GM21526 (cell line): ENCODE data around the gene ASCC1.

Source experiments
- ATAC-seq: cut with Tn5 transposase; IDR thresholded peaks from one replicate; pipeline ENCODE4 v1.9.1; 2021; ENCODE audit warnings: moderate library complexity; ENCODE audit not compliant: unreplicated experiment, low FRiP score

The ASCC1 gene

GRCh38 chr10:72056932-72057751 is 158.9 kb downstream of the ASCC1 start:
- ATAC-seq = no peak

DNA sequence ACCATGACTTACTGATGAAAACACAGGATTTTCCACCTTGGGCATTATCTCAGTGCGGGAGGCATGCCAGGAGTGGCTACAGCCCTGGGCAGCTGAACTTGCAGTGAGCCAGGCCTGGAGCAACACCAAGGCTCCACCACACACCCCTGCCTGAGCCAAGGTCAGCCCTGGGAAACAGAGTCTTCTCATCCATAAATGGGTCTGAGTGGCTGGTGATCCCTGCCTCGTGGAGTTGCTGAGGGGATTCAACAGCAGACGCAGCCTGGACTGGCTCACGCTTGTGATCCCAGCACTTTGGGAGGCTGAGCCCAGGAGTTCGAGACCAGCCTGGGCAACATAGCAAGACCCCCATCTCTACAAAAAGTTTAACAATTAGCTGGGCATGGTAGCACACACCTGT is 160.0 kb downstream of the ASCC1 start:
- no peak for ATAC-seq

- ATAC-seq = no peak
Measured at GRCh38 chr10:72053690-72054089, 162.4 kb downstream of the ASCC1 start.

GRCh38 chr10:72050873-72051272 is 165.2 kb downstream of the ASCC1 start:
- ATAC-seq = no peak

GRCh38 chr10:72049969-72050781 is 165.9 kb downstream of the ASCC1 start:
- no peak for ATAC-seq

DNA sequence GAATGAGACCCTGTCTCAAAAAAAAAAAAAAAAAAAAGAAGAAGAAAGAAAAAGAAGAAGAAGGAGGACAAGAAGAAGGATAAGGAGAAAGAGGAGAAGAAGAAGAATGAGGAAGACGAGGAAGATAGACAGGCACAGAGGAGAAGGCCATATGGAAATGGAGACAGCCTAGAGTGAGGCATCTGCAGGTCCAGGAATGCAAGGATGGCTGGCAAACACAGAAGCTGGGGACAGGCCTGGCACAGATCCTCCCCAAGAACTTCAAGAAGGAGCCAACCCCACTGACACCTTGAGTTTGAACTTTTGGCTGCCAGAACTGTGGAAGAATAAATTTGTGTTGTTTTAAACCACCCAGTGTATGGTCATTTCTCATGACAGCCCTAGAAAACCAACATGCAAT is 166.6 kb downstream of the ASCC1 start:
- ATAC-seq = no peak

GRCh38 chr10:72048450-72049124 is 167.5 kb downstream of the ASCC1 start:
- ATAC-seq = peak; percentile 74
